Prostate gland (tissue), 2 donors: Measurements from ENCODE around the gene TJP2.
"Not testable (repeated sequence)": the region's sequence is repeated elsewhere in the genome, so short reads cannot be mapped to it uniquely, and the experiment has no call there.

ENCODE experiments used
- CTCF ChIP-seq, 4 experiments: fragments of 200-600 bp in 2 of 4; fragments of 450-650 bp in 2 of 4; sonication (generic) in 2 of 4; IDR thresholded peaks; 1 replicate in 3 of 4; 2 replicates in 1 of 4; pipeline ENCODE4 v1.5.1; 2016 to 2019; ENCODE audit warnings: antibody characterized with exemption in 4 of 4, mild to moderate bottlenecking in 2 of 4, moderate library complexity in 2 of 4
- POLR2A ChIP-seq: fragments of 450-650 bp; IDR thresholded peaks from one replicate; pipeline ENCODE4 v1.6.1; 2016; ENCODE audit warnings: antibody characterized with exemption, mild to moderate bottlenecking
- POLR2AphosphoS5 ChIP-seq: sonication (generic); formaldehyde crosslinking; IDR thresholded peaks from one replicate; pipeline ENCODE4 v1.6.1; 2017; ENCODE audit warnings: antibody characterized with exemption

DNA sequence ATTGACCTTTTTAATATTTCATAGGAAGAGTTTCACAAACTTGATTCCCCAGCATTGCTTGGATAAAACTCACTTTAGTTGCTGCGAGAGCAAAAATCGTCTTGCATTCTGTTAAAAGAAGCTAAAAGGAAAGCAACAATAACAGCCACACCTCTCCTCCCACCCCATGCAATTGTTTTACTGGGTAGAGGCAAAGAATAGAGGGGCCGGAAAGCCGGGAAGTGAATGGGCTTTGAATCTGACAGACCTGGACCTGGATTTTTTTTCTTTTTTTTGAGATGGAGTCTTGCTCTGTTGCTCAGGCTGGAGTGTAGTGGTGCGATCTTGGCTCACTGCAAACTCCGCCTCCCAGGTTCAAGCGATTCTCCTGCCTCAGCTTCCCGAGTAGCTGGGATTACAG lies 9.5 kb upstream of the TJP2 start:
- not testable (repeated sequence) for TF ChIP-seq POLR2A; CTCF (IDR thresholded peaks at IDR 0.05); POLR2AphosphoS5
